NCI-H2029 treated with DMSO at 0.1 percent for 48 hours (cell line): ENCODE results near the gene SPACA9.

Experiments
- DNase-seq: peaks from one replicate; lab custom pipeline; 2025; lab: John Stamatoyannopoulos, UW

The SPACA9 gene

DNA sequence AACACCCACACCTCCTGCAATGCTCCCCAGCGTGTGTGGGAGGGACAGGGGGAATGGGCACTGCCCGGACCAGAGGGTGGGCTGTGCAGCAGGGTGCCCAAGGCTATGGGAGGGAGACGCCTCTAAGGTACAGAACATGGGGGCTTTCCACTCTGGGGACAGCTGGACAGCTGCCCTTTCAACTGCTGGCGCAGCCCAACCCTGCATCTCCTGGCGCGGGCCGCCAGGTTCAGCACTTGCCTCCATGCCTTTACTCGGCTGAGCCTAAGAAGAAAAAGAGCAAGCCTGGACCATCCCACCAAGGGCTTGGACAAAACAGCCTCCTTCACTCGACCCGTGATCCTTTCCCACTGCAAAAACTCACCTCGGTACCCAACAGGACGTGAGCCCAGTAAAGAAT is 15.6 kb upstream of the SPACA9 start:
- DNase-seq: no peak

GRCh38 chr9:132864277-132864676 is 14.4 kb upstream of the SPACA9 start:
- no peak for DNase-seq

GRCh38 chr9:132864691-132865090 is 14.0 kb upstream of the SPACA9 start:
- no peak for DNase-seq

DNA sequence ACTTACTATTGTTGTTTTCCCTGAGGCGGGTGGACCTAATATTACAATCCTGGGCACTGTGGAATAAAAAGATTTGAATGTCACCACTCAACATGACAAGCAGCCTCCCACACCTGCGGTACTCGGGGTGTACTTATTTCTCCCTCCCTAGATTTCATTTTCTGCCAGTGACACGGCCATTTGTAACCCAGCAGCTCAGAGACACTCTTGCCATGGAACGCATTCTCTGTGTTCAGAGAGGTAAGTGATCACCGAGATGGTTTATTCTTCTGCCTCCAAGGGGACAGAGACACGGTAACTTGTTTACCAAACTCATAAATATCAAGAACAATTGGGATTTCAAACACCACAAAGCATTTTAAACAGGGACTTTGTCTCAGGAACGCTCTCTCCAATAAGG is 11.8 kb upstream of the SPACA9 start:
- no peak for DNase-seq

DNA sequence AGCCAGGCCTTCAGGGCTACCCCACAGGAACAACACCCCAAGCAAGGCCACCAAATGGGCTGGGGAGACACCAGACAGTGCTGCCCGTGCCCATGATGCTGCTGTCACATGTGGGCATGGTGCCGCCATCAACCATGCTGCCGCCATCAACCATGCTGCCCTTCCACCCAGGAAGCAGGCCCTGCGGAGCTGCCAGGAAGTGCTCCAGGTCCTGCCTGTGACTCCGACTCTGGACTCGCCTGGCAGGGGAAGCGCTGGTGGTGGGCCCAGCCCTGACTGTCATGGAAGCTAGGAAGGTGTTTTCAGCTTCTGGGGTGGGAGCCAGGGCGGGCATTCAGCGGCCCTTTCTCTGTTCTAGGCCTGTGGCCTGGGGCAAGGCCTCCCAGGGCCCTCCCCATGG is 9.4 kb upstream of the SPACA9 start:
- DNase-seq: no peak

- no peak for DNase-seq
These were observed 5.3 kb upstream of the SPACA9 start for GRCh38 chr9:132873403-132873802.

DNA sequence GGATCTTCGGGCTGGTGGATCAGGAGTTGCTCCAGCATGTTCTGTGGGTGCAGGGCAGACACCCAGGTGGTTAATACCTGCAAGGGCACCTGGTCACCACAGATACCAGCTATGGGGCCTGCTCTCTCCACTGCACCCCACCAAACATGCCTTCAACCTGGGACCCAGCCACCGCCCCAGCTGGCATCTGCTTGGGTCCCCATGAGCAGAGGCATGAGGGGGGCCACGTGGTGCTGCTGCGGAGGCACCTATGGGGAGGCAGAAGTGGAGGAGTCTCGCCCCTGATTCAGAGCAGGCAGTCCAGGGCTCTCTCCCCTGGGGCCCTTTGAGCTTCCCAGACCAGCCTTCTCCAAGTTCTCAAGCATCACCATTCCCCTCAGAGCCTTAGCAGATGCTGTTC is 3.5 kb upstream of the SPACA9 start:
- DNase-seq: no peak

- DNase-seq: no peak
These were observed 1.8 kb upstream of the SPACA9 start for GRCh38 chr9:132876849-132877248.

DNA sequence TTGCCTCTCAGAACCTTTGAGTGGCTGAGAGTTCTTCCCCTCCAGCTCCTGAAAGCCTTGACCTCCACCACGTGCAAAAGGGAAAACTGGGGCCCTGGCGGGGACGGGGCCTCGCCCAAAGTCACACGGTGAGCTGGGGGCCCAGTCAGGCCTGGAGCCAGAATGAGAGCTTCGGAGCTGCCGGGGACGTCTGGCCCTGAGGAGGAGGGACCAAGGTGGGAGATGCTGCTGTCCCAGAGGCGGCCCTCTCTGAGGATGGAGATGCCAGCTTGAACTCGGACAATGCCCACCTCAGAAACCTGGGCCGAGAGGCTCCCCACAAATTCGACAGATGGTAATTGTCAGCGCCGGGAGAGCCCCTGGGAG is 1.3 kb upstream of the SPACA9 start:
- DNase-seq: no peak

- DNase-seq: no peak
These were observed 639 bp upstream of the SPACA9 start, which contains the start of gene AK8 for GRCh38 chr9:132877824-132878694. AK8 (minus strand) TSS chr9:132878284; CDS start chr9:132878255, 29 bp downstream.

DNA sequence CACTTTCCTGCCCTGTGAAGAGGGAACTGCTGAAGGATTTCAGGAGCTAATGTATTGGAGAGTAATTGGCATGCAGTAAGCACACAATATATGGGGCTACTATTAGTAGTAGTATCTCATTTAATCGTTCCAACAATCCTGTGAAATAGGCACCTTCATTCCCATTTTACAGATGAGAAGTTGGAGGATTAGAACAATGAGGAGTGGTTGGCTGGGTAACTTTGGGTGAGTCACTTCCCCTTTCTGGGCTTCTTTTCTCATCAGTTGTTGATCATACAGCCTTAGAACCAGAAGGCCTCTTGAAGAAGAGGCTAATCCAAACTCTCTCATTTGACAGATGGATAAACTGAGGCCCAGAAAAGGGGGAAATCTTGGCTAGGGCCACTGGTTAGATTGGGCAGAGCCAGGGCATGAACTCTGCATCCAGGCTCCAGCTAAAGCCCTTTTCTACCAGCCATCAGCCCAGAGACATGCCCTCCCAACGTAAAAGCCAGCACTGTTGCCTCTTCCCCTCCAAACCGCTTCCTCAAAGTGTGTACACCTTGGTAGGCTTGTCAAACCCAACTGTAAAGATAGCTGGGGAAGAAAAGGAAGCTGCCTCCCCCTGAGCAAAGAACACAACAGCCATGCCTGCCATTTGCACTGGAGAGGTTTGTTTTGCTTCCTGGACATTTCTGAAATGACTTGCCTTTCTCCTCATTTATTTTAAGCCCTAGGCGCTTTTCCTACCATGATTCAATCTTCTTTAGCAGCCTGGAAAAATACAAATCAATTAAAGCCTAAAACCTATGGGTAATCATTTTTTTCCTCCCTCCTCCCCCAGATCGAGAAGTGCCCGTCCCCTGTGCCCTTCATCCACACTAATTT is 992 bp downstream of the SPACA9 start:
- no peak for DNase-seq

DNA sequence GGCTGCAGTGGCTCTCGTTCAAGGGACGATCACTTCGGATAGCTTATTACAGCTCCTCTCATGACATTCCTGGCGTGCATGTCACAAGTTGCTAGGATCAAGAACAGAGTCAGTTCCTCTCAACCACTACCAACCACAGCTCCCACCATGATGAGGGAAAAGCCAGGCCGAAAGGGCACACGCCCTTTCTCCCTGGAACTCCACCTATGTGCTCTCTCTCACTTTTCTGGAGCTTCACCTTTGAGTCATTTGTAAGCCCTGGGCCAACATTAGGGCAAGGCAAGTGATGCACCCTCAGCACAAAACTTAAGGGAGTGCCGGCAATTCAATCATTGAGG is 1.6 kb downstream of the SPACA9 start:
- no peak for DNase-seq

DNA sequence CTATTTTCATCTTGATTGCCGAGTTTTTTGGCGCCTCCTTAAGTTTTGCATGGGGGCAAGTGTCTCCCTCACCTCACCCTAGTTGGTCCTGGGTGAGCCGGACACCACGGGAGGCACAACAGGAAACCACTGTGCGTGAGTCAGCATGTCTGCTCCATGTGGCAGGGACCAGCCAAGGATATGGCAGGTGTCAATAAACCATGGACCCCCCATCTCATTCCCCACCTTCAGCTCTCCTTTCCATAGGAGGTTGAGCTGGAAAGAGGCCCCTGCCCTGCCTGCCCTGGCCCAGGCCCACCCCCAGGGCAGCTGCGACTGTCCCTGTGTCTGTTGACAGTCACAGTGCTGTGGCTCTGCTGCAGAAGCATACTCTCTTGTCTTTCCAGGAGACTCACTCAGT is 3.1 kb downstream of the SPACA9 start:
- no peak for DNase-seq

DNA sequence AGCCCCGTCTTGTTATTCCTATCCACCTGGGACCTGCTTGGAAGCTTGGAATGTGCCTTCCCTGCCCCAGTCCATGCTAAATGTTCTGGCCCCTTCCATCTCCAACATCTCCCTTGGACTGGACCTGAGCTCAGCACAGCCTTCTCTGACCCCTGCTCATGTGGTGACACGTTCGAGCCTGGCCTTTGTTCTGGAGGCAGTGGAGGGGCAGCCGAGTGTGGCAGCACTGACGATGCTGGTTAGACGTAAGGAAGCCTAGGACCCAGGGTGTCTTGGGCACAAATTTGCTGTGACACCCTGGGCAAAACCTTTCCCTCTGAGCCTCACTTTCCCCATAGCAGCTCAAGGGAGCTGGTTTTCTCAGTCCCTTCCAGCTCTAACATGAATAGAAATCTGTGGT is 3.9 kb downstream of the SPACA9 start:
- no peak for DNase-seq

DNA sequence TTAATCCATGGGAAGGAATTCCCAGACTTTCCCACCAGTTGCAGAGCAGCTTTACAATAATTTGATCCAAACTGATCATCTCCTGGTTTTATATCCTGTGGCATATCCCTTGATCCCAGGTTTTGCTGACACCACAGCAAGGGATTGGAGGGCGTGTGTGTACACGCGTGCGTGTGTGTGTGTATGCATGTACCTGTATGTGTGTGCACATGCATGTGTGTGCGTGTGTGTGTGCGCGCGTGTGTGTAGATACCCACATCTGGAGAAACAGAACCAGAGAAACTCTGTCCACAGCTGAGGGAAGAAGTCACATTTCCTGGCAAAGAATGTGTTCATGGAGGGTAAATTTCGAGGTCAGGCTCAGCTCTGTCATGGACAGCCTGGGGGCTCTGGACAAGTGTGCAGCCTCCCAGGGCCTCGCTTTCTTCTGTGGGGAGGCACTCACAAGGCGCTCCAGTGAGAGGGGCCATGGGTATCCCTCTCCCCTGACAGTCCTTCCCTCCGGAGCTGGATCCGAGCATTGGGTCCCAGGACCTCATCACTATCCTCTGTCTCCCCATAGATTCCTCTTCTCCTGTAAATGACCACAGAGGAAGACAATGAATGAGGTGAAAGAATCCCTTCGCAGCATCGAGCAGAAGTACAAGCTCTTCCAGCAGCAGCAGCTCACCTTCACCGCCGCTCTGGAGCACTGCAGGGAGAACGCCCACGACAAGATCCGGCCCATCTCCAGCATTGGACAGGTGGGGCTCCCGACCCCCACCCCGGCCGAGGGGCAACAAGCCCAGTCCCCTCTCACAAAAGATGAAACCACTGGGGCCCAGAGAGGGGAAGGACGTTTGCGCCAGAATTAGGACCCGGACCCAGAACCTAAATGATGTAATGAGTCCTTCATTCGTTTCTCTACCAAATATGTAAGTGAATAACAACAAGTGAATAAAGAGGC is 4.9 kb downstream of the SPACA9 start:
- no peak for DNase-seq

- DNase-seq: no peak
These were observed 7.1 kb downstream of the SPACA9 start for GRCh38 chr9:132885720-132886333.

GRCh38 chr9:132886334-132886725 is 7.6 kb downstream of the SPACA9 start:
- DNase-seq: no peak

GRCh38 chr9:132887181-132888120 is 8.8 kb downstream of the SPACA9 start:
- no peak for DNase-seq

GRCh38 chr9:132888151-132888550 is 9.5 kb downstream of the SPACA9 start:
- no peak for DNase-seq

- DNase-seq: no peak
These were observed 13.7 kb downstream of the SPACA9 start for GRCh38 chr9:132892400-132892799.

GRCh38 chr9:132894346-132894745 is 15.6 kb downstream of the SPACA9 start:
- DNase-seq: no peak
